IMR-90 (cell line): ENCODE measurements around the gene KRT72. TPM values are rescaled to one million over a fixed set of nuclear protein-coding genes. Genes with fewer than 3 reads are reported as not detected.

ENCODE experiments used
- ATAC-seq: fragments of 200-7000 bp; cut with Tn5 transposase; 2 replicates; pipeline ENCODE4 v1.9.1; 2020; ENCODE audit warnings: low read depth, mild to moderate bottlenecking, moderate library complexity
- BruUV-seq: library from RNA; stranded (reverse); fragments of 400-500 nt; replicated peaks from 2 replicates; lab custom pipeline; 2021; lab: Mats Ljungman, UMichigan
- CTCF ChIA-PET: fragments of 300-600 bp; formaldehyde crosslinking; extraction: SDS; loops from one replicate; lab custom pipeline; 2021; ENCODE audit warnings: antibody characterized with exemption; lab: Yijun Ruan, JAX
- POLR2A ChIA-PET: fragments of 300-600 bp; sonication (Branson Sonifier 250); formaldehyde crosslinking; loops from one replicate; lab custom pipeline; 2022; ENCODE audit warnings: antibody characterized with exemption; ENCODE audit not compliant: unreplicated experiment; lab: Charles Lee
- DNase-seq: peaks from one replicate; pipeline ENCODE4 v3.0.0; 2013
- H2AFZ ChIP-seq: replicated peaks from 2 replicates; pipeline ENCODE3; 2013; ENCODE audit warnings: low read length, mild to moderate bottlenecking; ENCODE audit not compliant: poor library complexity
- H2AK5ac ChIP-seq: 2 replicates; pipeline ENCODE4 v1.6.1; 2013; ENCODE audit warnings: low read depth, low read length, inconsistent platforms
- H2AK9ac ChIP-seq: replicated peaks from 2 replicates; pipeline ENCODE3; 2013; ENCODE audit warnings: mild to moderate bottlenecking, low read depth, low read length, moderate library complexity; ENCODE audit not compliant: poor library complexity
- H2BK120ac ChIP-seq: 2 replicates; pipeline ENCODE4 v1.6.1; 2013; ENCODE audit warnings: low read depth, low read length, inconsistent platforms
- H2BK15ac ChIP-seq: 3 replicates; pipeline ENCODE4 v1.6.1; 2013; ENCODE audit warnings: low read depth, low read length, inconsistent platforms
- H2BK20ac ChIP-seq: 2 replicates; pipeline ENCODE4 v1.6.1; 2013; ENCODE audit warnings: low read depth, mild to moderate bottlenecking, inconsistent platforms, low read length, moderate library complexity
- H2BK5ac ChIP-seq: 2 replicates; pipeline ENCODE4 v1.6.1; 2013; ENCODE audit warnings: mild to moderate bottlenecking, low read depth, low read length, inconsistent platforms; ENCODE audit not compliant: poor library complexity, severe bottlenecking
- H3K14ac ChIP-seq: replicated peaks from 2 replicates; pipeline ENCODE4 v1.6.1; 2013; ENCODE audit warnings: low read depth, low read length, inconsistent platforms
- H3K18ac ChIP-seq: 2 replicates; pipeline ENCODE4 v1.6.1; 2013; ENCODE audit warnings: low read depth, low read length, control low read depth
- H3K23ac ChIP-seq: 2 replicates; pipeline ENCODE4 v1.6.1; 2013; ENCODE audit warnings: low read depth, low read length, inconsistent platforms
- H3K27ac ChIP-seq: 2 replicates; pipeline ENCODE4 v1.5.1; 2013; ENCODE audit warnings: mild to moderate bottlenecking, control low read depth, low read length; ENCODE audit not compliant: insufficient read depth
- H3K27me3 ChIP-seq: 2 replicates; pipeline ENCODE4 v1.6.1; 2013; ENCODE audit warnings: low read length; ENCODE audit not compliant: control insufficient read depth, insufficient read depth
- H3K36me3 ChIP-seq: 2 replicates; pipeline ENCODE4 v1.6.1; 2013; ENCODE audit warnings: low read length, mixed read lengths; ENCODE audit not compliant: control insufficient read depth, insufficient read depth
- H3K4ac ChIP-seq: 2 replicates; pipeline ENCODE4 v1.6.1; 2013; ENCODE audit warnings: low read depth, low read length, inconsistent platforms
- H3K4me1 ChIP-seq: 2 replicates; pipeline ENCODE4 v1.6.1; 2013; ENCODE audit warnings: low read length, mixed read lengths; ENCODE audit not compliant: control insufficient read depth, insufficient read depth
- H3K4me2 ChIP-seq: 2 replicates; pipeline ENCODE4 v1.6.1; 2013; ENCODE audit warnings: low read depth, mild to moderate bottlenecking, control low read depth, low read length, moderate library complexity
- H3K4me3 ChIP-seq: 2 replicates; pipeline ENCODE4 v1.5.1; 2013; ENCODE audit warnings: low read depth, mild to moderate bottlenecking, control low read depth, low read length, moderate library complexity; ENCODE audit not compliant: insufficient read depth
- H3K56ac ChIP-seq: 2 replicates; pipeline ENCODE4 v1.6.1; 2013; ENCODE audit warnings: low read length, inconsistent platforms; ENCODE audit not compliant: insufficient read depth; ENCODE audit errors: extremely low read depth
- H3K79me1 ChIP-seq, 2 experiments: 2 replicates each; pipeline ENCODE4 v1.6.1; 2013; ENCODE audit warnings: low read length in 2 of 2, inconsistent platforms in 1 of 2, low read depth in 1 of 2
- H3K9ac ChIP-seq: 2 replicates; pipeline ENCODE4 v1.6.1; 2013; ENCODE audit warnings: low read depth, low read length, control low read depth
- H3K9me1 ChIP-seq: 2 replicates; pipeline ENCODE4 v1.6.1; 2013; ENCODE audit warnings: low read length, inconsistent platforms; ENCODE audit not compliant: insufficient read depth
- H3K9me3 ChIP-seq: 2 replicates; pipeline ENCODE4 v1.6.1; 2013; ENCODE audit warnings: low read length; ENCODE audit not compliant: control insufficient read depth, insufficient read depth
- H4K20me1 ChIP-seq: 2 replicates; pipeline ENCODE4 v1.6.1; 2013; ENCODE audit warnings: low read length, inconsistent platforms; ENCODE audit not compliant: insufficient read depth
- H4K5ac ChIP-seq: 2 replicates; pipeline ENCODE4 v1.6.1; 2013; ENCODE audit warnings: mild to moderate bottlenecking, low read depth, low read length, control low read depth
- H4K8ac ChIP-seq, 2 experiments: 2 replicates each; pipeline ENCODE4 v1.6.1; 2013; ENCODE audit warnings: low read depth in 2 of 2, low read length in 2 of 2, control low read depth in 1 of 2, inconsistent platforms in 1 of 2
- H4K91ac ChIP-seq: 2 replicates; pipeline ENCODE4 v1.6.1; 2013; ENCODE audit warnings: low read depth, low read length, inconsistent platforms; ENCODE audit not compliant: insufficient read depth
- BHLHE40 ChIP-seq: fragments of 150-350 bp; IDR thresholded peaks from 2 replicates; pipeline ENCODE4 v1.6.1; 2016; ENCODE audit warnings: mild to moderate bottlenecking, low read depth, low read length
- CEBPB ChIP-seq: IDR thresholded peaks from 2 replicates; pipeline ENCODE4 v1.6.1; 2012; ENCODE audit warnings: low read depth, low read length, improper control_type of control experiment
- CHD1 ChIP-seq: IDR thresholded peaks from 2 replicates; pipeline ENCODE4 v1.6.1; 2012; ENCODE audit warnings: low read depth, low read length, improper control_type of control experiment
- CTCF ChIP-seq: conservative IDR thresholded peaks from 2 replicates; pipeline ENCODE4 v1.5.1; 2012; ENCODE audit warnings: mild to moderate bottlenecking, low read depth, low read length, improper control_type of control experiment
- ELK1 ChIP-seq: fragments of 150-350 bp; IDR thresholded peaks from 2 replicates; pipeline ENCODE4 v1.6.1; 2016; ENCODE audit warnings: low read depth, mild to moderate bottlenecking, low read length, moderate library complexity, borderline replicate concordance
- FOS ChIP-seq: fragments of 150-350 bp; IDR thresholded peaks from 2 replicates; pipeline ENCODE4 v1.6.1; 2016; ENCODE audit warnings: low read depth, low read length
- MAFK ChIP-seq: IDR thresholded peaks from 2 replicates; pipeline ENCODE4 v1.6.1; 2012; ENCODE audit warnings: low read depth, low read length, improper control_type of control experiment
- NFE2L2 ChIP-seq: fragments of 150-350 bp; IDR thresholded peaks from 2 replicates; pipeline ENCODE4 v1.6.1; 2016; ENCODE audit warnings: low read depth, mild to moderate bottlenecking, low read length
- POLR2A ChIP-seq: IDR thresholded peaks from 2 replicates; pipeline ENCODE4 v1.6.1; 2012; ENCODE audit warnings: mild to moderate bottlenecking, low read depth, low read length
- RAD21 ChIP-seq: IDR thresholded peaks from 2 replicates; pipeline ENCODE4 v1.6.1; 2012; ENCODE audit warnings: low read length, improper control_type of control experiment
- RCOR1 ChIP-seq: IDR thresholded peaks from 2 replicates; pipeline ENCODE4 v1.6.1; 2012; ENCODE audit warnings: mild to moderate bottlenecking, low read length, improper control_type of control experiment; ENCODE audit not compliant: insufficient replicate concordance
- SMC3 ChIP-seq: fragments of 150-350 bp; IDR thresholded peaks from 2 replicates; pipeline ENCODE4 v1.6.1; 2016; ENCODE audit warnings: low read depth, mild to moderate bottlenecking, antibody characterized with exemption, low read length, moderate library complexity
- USF2 ChIP-seq: fragments of 150-350 bp; IDR thresholded peaks from 2 replicates; pipeline ENCODE4 v1.6.1; 2017; ENCODE audit warnings: mild to moderate bottlenecking, antibody characterized with exemption, low read length, low read depth
- WGBS, 2 experiments: methylation state at CpG; one replicate each; pipeline versions ENCODE4 v1.1.5 to v1.1.7; 2013; ENCODE audit warnings: missing lambda C conversion rate in 2 of 2; ENCODE audit not compliant: insufficient read length in 1 of 2; ENCODE audit errors: extremely low coverage in 2 of 2; 5-methylcytosine and 5-hydroxymethylcytosine counted together
- dilution Hi-C: fragments of 300-500 bp; cut with HindIII; formaldehyde crosslinking; loops from one replicate; pipeline ENCODE4 v1.14.3; 2018; ENCODE audit warnings: low sequenced_read_pairs; ENCODE audit not compliant: unreplicated experiment
- in situ Hi-C: fragments of 300-500 bp; cut with MboI; formaldehyde crosslinking; loops from 3 replicates; pipeline ENCODE4 v1.14.3; 2019; ENCODE audit warnings: low sequenced_read_pairs, inconsistent platforms, mixed read lengths
- intact Hi-C: fragments of 100-400 bp; cut with micrococcal nuclease; formaldehyde crosslinking; loops from 2 replicates; pipeline ENCODE4 v1.10.0; 2022
- polyA plus RNA-seq, 3 experiments: library from polyadenylated mRNA; depleted of rRNA; stranded (reverse); fragments of >200 nt; gene quantifications; 2 replicates each; pipeline ENCODE4 v1.2.3, GENCODE V29; 2012; ENCODE audit warnings: low replicate concordance in 1 of 3
- total RNA-seq: library from RNA; depleted of rRNA; stranded (reverse); fragments of >200 nt; gene quantifications from 2 replicates; pipeline ENCODE4 v1.2.3, GENCODE V29; 2012

The KRT72 gene
- total and polyA plus RNA-seq, 2 of the 4 experiments (the other 2 are of a cell fraction), result not detected

- H2BK15ac ChIP-seq, result no peak overlapping the region
- ATAC-seq (no peak), DNase-seq (no peak)
- no peak overlapping the region for H3K4ac ChIP-seq
- H3K4me3 ChIP-seq, result no peak overlapping the region
- ChIA-PET POLR2A (no interaction called here), CTCF (interaction anchor here (1.0 to 1.1 kb wide), 2 partner anchors 286 to 294 kb away, joined by 3 read pairs; no protein-coding TSS in a partner anchor)
- no peak overlapping the region for H4K5ac ChIP-seq
- peaks cover 42% of the 10 kb centered on the region for H3K27me3 ChIP-seq
- no peak overlapping the region for H2AK5ac ChIP-seq
- no peaks in the 10 kb centered on the region for H3K9me3 ChIP-seq
- intact Hi-C loops, result no loop called here
- no peak overlapping the region for H2BK120ac ChIP-seq
- WGBS, 2 experiments, result 65% methylated on average over 9 of the region's 9 CpGs; no CpG with 5 or more reads in 1 of the 2 experiments
- no peak overlapping the region for H4K8ac ChIP-seq
- no peak overlapping the region for H2AK9ac ChIP-seq
- H3K27ac ChIP-seq, result no peak overlapping the region
- no peak overlapping the region for H3K4me2 ChIP-seq
- no peaks in the 10 kb centered on the region for H3K4me1 ChIP-seq
- no peak overlapping the region for H3K23ac ChIP-seq
- H2BK20ac ChIP-seq, result no peak overlapping the region
- no peaks in the 10 kb centered on the region; the same call in 1 of the 2 replicates for H4K20me1 ChIP-seq
- no peak overlapping the region for H4K91ac ChIP-seq
- no TSS peak for BruUV-seq
- H3K18ac ChIP-seq, result no peak overlapping the region
- TF ChIP-seq SMC3 (no peak), USF2 (no peak), RAD21 (no peak), POLR2A (no peak), RCOR1 (no peak), CTCF (no peak), BHLHE40 (no peak), MAFK (no peak), ELK1 (no peak), FOS (no peak), NFE2L2 (no peak), CHD1 (no peak), CEBPB (no peak)
- no peaks in the 10 kb centered on the region for H3K36me3 ChIP-seq
- H2AFZ ChIP-seq, result no peak overlapping the region
- H3K14ac ChIP-seq, result no peak overlapping the region
- H3K79me1 ChIP-seq, result no peaks in the 10 kb centered on the region
- no peak overlapping the region for H2BK5ac ChIP-seq
- dilution Hi-C loops, result no loop called here
- no peaks in the 10 kb centered on the region for H3K9me1 ChIP-seq
- no peak overlapping the region for H3K56ac ChIP-seq
- in situ Hi-C loops, result loop anchor here (5.0 to 10.0 kb wide), 3 partner anchors 293 to 429 kb away; no protein-coding TSS in a partner anchor
- H3K9ac ChIP-seq, result no peak overlapping the region
Measured at GRCh38 chr12:52584156-52584682, 17.0 kb downstream of the KRT72 start.
